Measurements from ENCODE around the gene IQCE. TPM values are rescaled to one million over a fixed set of nuclear protein-coding genes. Genes with fewer than 3 reads are reported as not detected.

The IQCE gene
- total and polyA plus RNA-seq, 11 donors = 5.0 to 14.1 (median 10.3) TPM

GRCh38 chr7:2541291-2542010 lies 17.3 kb upstream of the IQCE start:
- peak in 2 of 5 donors; percentile 18 to 60 for DNase-seq
- no peak for TF ChIP-seq CTCF (IDR thresholded peaks at IDR 0.05)
- H3K36me3 ChIP-seq = peaks cover 0 to 87% (median 79%) of the 10 kb centered on the region in 9 donors
- no peaks in the 10 kb centered on the region for H3K9me3 ChIP-seq
- no peak overlapping the region for H3K4me3 ChIP-seq
- intact Hi-C loops (cut with DNase I) = no loop called here
- no peaks in the 10 kb centered on the region for H3K4me1 ChIP-seq
- WGBS, 4 donors = 93 to 95% (median 94%) methylated on average over 30 to 40 of the region's 40 CpGs
- H3K27ac ChIP-seq = no peak overlapping the region
- no peaks in the 10 kb centered on the region for H3K27me3 ChIP-seq
- ATAC-seq = no peak

GRCh38 chr7:2542011-2542915 lies 16.5 kb upstream of the IQCE start:
- Histone ChIP-seq H3K27me3 (no peaks in the 10 kb centered on the region), H3K9me3 (no peaks in the 10 kb centered on the region), H3K4me3 (no peak overlapping the region), H3K36me3 (peaks cover 0 to 95% (median 87%) of the 10 kb centered on the region in 9 donors), H3K4me1 (no peaks in the 10 kb centered on the region), H3K27ac (no peak overlapping the region)
- no peak for ATAC-seq
- intact Hi-C loops (cut with DNase I) = no loop called here
- TF ChIP-seq POLR2A (IDR thresholded peaks at IDR 0.05) = no peak
- TF ChIP-seq CTCF (IDR thresholded peaks at IDR 0.05) = no peak
- DNase-seq = peak in 2 of 5 donors; percentile 17 to 37
- WGBS, 4 donors = 82 to 92% (median 86%) methylated on average over 10 to 25 of the region's 25 CpGs

GRCh38 chr7:2542916-2543871 lies 15.6 kb upstream of the IQCE start:
- Histone ChIP-seq H3K27me3 (no peaks in the 10 kb centered on the region), H3K4me3 (no peak overlapping the region), H3K27ac (no peak overlapping the region), H3K4me1 (no peaks in the 10 kb centered on the region), H3K36me3 (peaks cover 0 to 98% (median 90%) of the 10 kb centered on the region in 9 donors), H3K9me3 (no peaks in the 10 kb centered on the region)
- 92 to 93% (median 93%) methylated on average over 39 to 53 of the region's 53 CpGs for WGBS, 4 donors
- intact Hi-C loops (cut with DNase I) = no loop called here
- TF ChIP-seq CTCF (IDR thresholded peaks at IDR 0.05) = no peak
- no peak for TF ChIP-seq POLR2A (IDR thresholded peaks at IDR 0.05)
- DNase-seq (peak in 2 of 5 donors; percentile 20 to 60), ATAC-seq (no peak)
